ENCODE data around the gene GPR15.

Gene GPR15

GRCh38 chr3:98531622-98532274, at the start of gene GPR15:
TSS of gene GPR15 (plus strand) at chr3:98531978. CDS start at chr3:98532034, 56 bp downstream.
- no peak for DNase-seq

- no peak for DNase-seq
Measured at GRCh38 chr3:98482717-98483482, 48.9 kb upstream of the GPR15 start.

GRCh38 chr3:98483626-98484025, 48.2 kb upstream of the GPR15 start:
- DNase-seq = no peak

- DNase-seq = no peak
Measured at GRCh38 chr3:98497381-98497780, 34.4 kb upstream of the GPR15 start, which contains the start of gene OR5K2. TSS of gene OR5K2 (plus strand) at chr3:98497681. CDS start at chr3:98497681, 0 bp downstream.

GRCh38 chr3:98500019-98500418, 31.8 kb upstream of the GPR15 start:
- DNase-seq = no peak

GRCh38 chr3:98501270-98501669, 30.5 kb upstream of the GPR15 start:
- DNase-seq = no peak

GRCh38 chr3:98501863-98502576, 29.8 kb upstream of the GPR15 start:
- no peak for DNase-seq

GRCh38 chr3:98504539-98504938, 27.2 kb upstream of the GPR15 start:
- no peak for DNase-seq

GRCh38 chr3:98508582-98508981, 23.2 kb upstream of the GPR15 start:
- no peak for DNase-seq

GRCh38 chr3:98512576-98512975, 19.2 kb upstream of the GPR15 start:
- no peak for DNase-seq

- DNase-seq = peak in 1 of 2 experiments; percentile 11
Measured at GRCh38 chr3:98513091-98513511, 18.7 kb upstream of the GPR15 start.

- DNase-seq = no peak
Measured at GRCh38 chr3:98513736-98514135, 18.0 kb upstream of the GPR15 start.

- DNase-seq = no peak
Measured at GRCh38 chr3:98514948-98515347, 16.8 kb upstream of the GPR15 start.

GRCh38 chr3:98518816-98519215, 13.0 kb upstream of the GPR15 start:
- no peak for DNase-seq

GRCh38 chr3:98519351-98519750, 12.4 kb upstream of the GPR15 start:
- no peak for DNase-seq

GRCh38 chr3:98521897-98522543, 9.8 kb upstream of the GPR15 start:
- peak; percentile 45 to 50 for DNase-seq

GRCh38 chr3:98522544-98523281, 9.1 kb upstream of the GPR15 start, which contains the start of gene CLDND1:
TSS of gene CLDND1 (minus strand) at chr3:98522902. CDS start at chr3:98521424, 1,478 bp downstream.
- DNase-seq = peak; percentile 92 to 96

GRCh38 chr3:98525494-98525893, 6.3 kb upstream of the GPR15 start:
- no peak for DNase-seq

GRCh38 chr3:98528474-98529346, 3.1 kb upstream of the GPR15 start:
- no peak for DNase-seq

- no peak for DNase-seq
Measured at GRCh38 chr3:98529856-98530459, 1.8 kb upstream of the GPR15 start.

GRCh38 chr3:98530676-98531075, 1.1 kb upstream of the GPR15 start:
- DNase-seq = no peak
